ENCODE measurements around the gene TBC1D2. TPM values are rescaled to one million over a fixed set of nuclear protein-coding genes. Genes with fewer than 3 reads are reported as not detected.

TBC1D2 gene
- polyA plus RNA-seq, 2 of the 4 experiments (the other 2 are of a cell fraction), result 3.3 to 7.3 TPM

- ATAC-seq (no peak), DNase-seq (ENCODE audit: low read depth in 1 of 2, low spot score in 1 of 2) (no peak), FAIRE-seq (no peak)
- ChIA-PET CTCF (interaction anchor here (1.1 to 10.5 kb wide), 6 partner anchors 10 to 559 kb away, joined by 3 to 53 read pairs (median 6); partner anchors contain the start of gene TRIM14), POLR2A (no interaction called here)
- WGBS (ENCODE audit: missing lambda C conversion rate), result 83% methylated on average over 2 of the region's 2 CpGs
- H3K4me2 ChIP-seq, result no peak overlapping the region
- H3K4me1 ChIP-seq, result peaks cover 23% of the 10 kb centered on the region
- H3K4me3 ChIP-seq, result no peak overlapping the region
- TF ChIP-seq EHF (CRISPR knock-in tag; IDR thresholded peaks at IDR 0.05), result no peak
- TF ChIP-seq ZC3H11A (IDR thresholded peaks at IDR 0.05), result no peak
- no peak for TF ChIP-seq KDM5A (IDR thresholded peaks at IDR 0.05)
- TF ChIP-seq RCOR1 (IDR thresholded peaks at IDR 0.05; ENCODE audit: low read depth, low read length), result no peak
- TF ChIP-seq EHMT2 (IDR thresholded peaks at IDR 0.05; ENCODE audit: low read depth), result no peak
- TF ChIP-seq CHD4 (IDR thresholded peaks at IDR 0.05; ENCODE audit: borderline replicate concordance), result no peak
- TF ChIP-seq RAD21 (conservative IDR thresholded peaks at IDR 0.05 in 1 of 2, IDR thresholded peaks at IDR 0.05 in 1 of 2), result no peak
- no peak for TF ChIP-seq POLR2A (IDR thresholded peaks at IDR 0.05; ENCODE audit: low read length)
- no peak for TF ChIP-seq EP300 (IDR thresholded peaks at IDR 0.05)
- no peak for TF ChIP-seq NFE2L2 (conservative IDR thresholded peaks at IDR 0.05; ENCODE audit: low read length)
- no peak for TF ChIP-seq ZFP36 (IDR thresholded peaks at IDR 0.05; ENCODE audit: borderline replicate concordance, partially characterized antibody)
- TF ChIP-seq FOSL2 (IDR thresholded peaks at IDR 0.05), result no peak
- no peak for TF ChIP-seq FOSL2 (CRISPR knock-in tag; IDR thresholded peaks at IDR 0.05)
- no peak for TF ChIP-seq CEBPB (IDR thresholded peaks at IDR 0.05)
- no peak for TF ChIP-seq JUN (IDR thresholded peaks at IDR 0.05)
- no peak for TF ChIP-seq BCL3 (IDR thresholded peaks at IDR 0.05)
- no peak for TF ChIP-seq GATA3 (IDR thresholded peaks at IDR 0.05; ENCODE audit: borderline replicate concordance)
- no peak for TF ChIP-seq USF2 (IDR thresholded peaks at IDR 0.05)
- no peak for TF ChIP-seq PBX3 (IDR thresholded peaks at IDR 0.05)
- TF ChIP-seq SREBF2 (IDR thresholded peaks at IDR 0.05), result no peak
- no peak for TF ChIP-seq NR3C1 (IDR thresholded peaks at IDR 0.05)
- H3K27ac ChIP-seq, result peak overlapping the region in 1 of 2 experiments; percentile 54; a peak in 2 of 6 replicates
- no peaks in the 10 kb centered on the region for H3K9me3 ChIP-seq
Measured at GRCh38 chr9:98217255-98217654, 38.2 kb downstream of the TBC1D2 start.

GRCh38 chr9:98216391-98216790 is 39.1 kb downstream of the TBC1D2 start:
- TF ChIP-seq SMC3 (IDR thresholded peaks at IDR 0.05), result no peak
- TF ChIP-seq POLR2AphosphoS2 (conservative IDR thresholded peaks at IDR 0.05; ENCODE audit: low read length), result no peak
- no peak for TF ChIP-seq FOSL2 (IDR thresholded peaks at IDR 0.05)
- no peak for TF ChIP-seq FOSL2 (CRISPR knock-in tag; IDR thresholded peaks at IDR 0.05)

GRCh38 chr9:98215821-98216220 is 39.6 kb downstream of the TBC1D2 start:
- peaks cover 20% of the 10 kb centered on the region for H3K4me1 ChIP-seq
- POLR2A ChIA-PET, result no interaction called here
- no peak overlapping the region for H3K4me3 ChIP-seq
- peak; percentile 87 to 93 for ATAC-seq
- peak; percentile 47 to 70 for DNase-seq (ENCODE audit: low read depth in 1 of 2, low spot score in 1 of 2)
- WGBS (ENCODE audit: missing lambda C conversion rate), result 76% methylated on average over 9 of the region's 9 CpGs
- 0 out of 6 replicates have a peak overlapping the region, but pooled peaks of 1 of the 2 experiments have one; percentile 4 for H3K27ac ChIP-seq
- CTCF ChIA-PET, result interaction anchor here (0.8 to 10.5 kb wide), 11 partner anchors 9 to 124 kb away, joined by 3 to 53 read pairs (median 4); partner anchors contain the start of genes TBC1D2 and TRIM14
- no peak overlapping the region for H3K4me2 ChIP-seq
- H3K9me3 ChIP-seq, result no peaks in the 10 kb centered on the region
- no peak for FAIRE-seq
- TF ChIP-seq CTCF (IDR thresholded peaks at IDR 0.05) (peak; percentile 42; the same call in 2 of the 3 replicates), ZSCAN20 (CRISPR knock-in tag; IDR thresholded peaks at IDR 0.05) (no peak), NFE2L2 (conservative IDR thresholded peaks at IDR 0.05; ENCODE audit: low read length) (no peak), RAD21 (conservative IDR thresholded peaks at IDR 0.05 in 1 of 2, IDR thresholded peaks at IDR 0.05 in 1 of 2) (peak; percentile 43 to 58; a peak in 4 of 5 replicates), CEBPB (IDR thresholded peaks at IDR 0.05) (no peak), POLR2AphosphoS2 (conservative IDR thresholded peaks at IDR 0.05; ENCODE audit: low read length) (no peak), E2F6 (IDR thresholded peaks at IDR 0.05; ENCODE audit: borderline replicate concordance, low read depth) (no peak), CBX2 (IDR thresholded peaks at IDR 0.05; ENCODE audit: borderline replicate concordance, low read depth) (no peak), RCOR1 (IDR thresholded peaks at IDR 0.05; ENCODE audit: low read depth, low read length) (no peak), HES2 (IDR thresholded peaks at IDR 0.05) (no peak), ZNF302 (CRISPR knock-in tag; IDR thresholded peaks at IDR 0.05) (no peak), TFCP2L1 (CRISPR knock-in tag; IDR thresholded peaks at IDR 0.05) (no peak), SMC3 (IDR thresholded peaks at IDR 0.05) (peak; percentile 50)

More at GRCh38 chr9:98216391-98216790, 39.1 kb downstream of the TBC1D2 start:
- ChIA-PET POLR2A (no interaction called here), CTCF (interaction anchor here (0.7 to 10.5 kb wide), 7 partner anchors 9 to 560 kb away, joined by 3 to 53 read pairs (median 4); partner anchors contain the start of gene TRIM14)
- no peak for ATAC-seq
- 77% methylated on average over 3 of the region's 3 CpGs for WGBS (ENCODE audit: missing lambda C conversion rate)
- Histone ChIP-seq H3K4me3 (no peak overlapping the region), H3K27ac (no peak overlapping the region), H3K9me3 (no peaks in the 10 kb centered on the region), H3K4me2 (no peak overlapping the region), H3K4me1 (peaks cover 20% of the 10 kb centered on the region)
- FAIRE-seq, result no peak
- DNase-seq (ENCODE audit: low read depth in 1 of 2, low spot score in 1 of 2), result no peak

All from A549 (cell line).